ENCODE results near the gene PASK. TPM values are rescaled to one million over a fixed set of nuclear protein-coding genes. Genes with fewer than 3 reads are reported as not detected.

PASK gene
- total RNA-seq, 1 experiment from 2014 or later = 4.9 TPM

GRCh38 chr2:241088376-241088775 is 60.9 kb downstream of the PASK start:
- DNase-seq (ENCODE audit: extremely low read depth, low read depth) = no peak

GRCh38 chr2:241087420-241088268 is 61.6 kb downstream of the PASK start:
- DNase-seq (ENCODE audit: extremely low read depth, low read depth) = no peak

- no peak for DNase-seq (ENCODE audit: extremely low read depth, low read depth)
Observed at GRCh38 chr2:241084856-241085444, 64.3 kb downstream of the PASK start.

GRCh38 chr2:241083091-241083415 is 66.2 kb downstream of the PASK start:
- DNase-seq (ENCODE audit: extremely low read depth, low read depth) = no peak

GRCh38 chr2:241082341-241083090 is 66.8 kb downstream of the PASK start:
- no peak for DNase-seq (ENCODE audit: extremely low read depth, low read depth)

- no peak for DNase-seq (ENCODE audit: extremely low read depth, low read depth)
Observed at GRCh38 chr2:241081643-241082340, 67.5 kb downstream of the PASK start.

- no peak for DNase-seq (ENCODE audit: extremely low read depth, low read depth)
Observed at GRCh38 chr2:241081190-241081642, 68.1 kb downstream of the PASK start.

- no peak for DNase-seq (ENCODE audit: extremely low read depth, low read depth)
Observed at GRCh38 chr2:241080405-241081189, 68.7 kb downstream of the PASK start.

- DNase-seq (ENCODE audit: extremely low read depth, low read depth) = no peak
Observed at GRCh38 chr2:241074901-241075540, 74.3 kb downstream of the PASK start.

- DNase-seq (ENCODE audit: extremely low read depth, low read depth) = no peak
Observed at GRCh38 chr2:241074065-241074818, 75.0 kb downstream of the PASK start.

- no peak for DNase-seq (ENCODE audit: extremely low read depth, low read depth)
Observed at GRCh38 chr2:241073166-241074064, 75.9 kb downstream of the PASK start.

- DNase-seq (ENCODE audit: extremely low read depth, low read depth) = no peak
Observed at GRCh38 chr2:241072553-241073165, 76.6 kb downstream of the PASK start.

GRCh38 chr2:241072151-241072550 is 77.1 kb downstream of the PASK start:
- no peak for DNase-seq (ENCODE audit: extremely low read depth, low read depth)

GRCh38 chr2:241071677-241072111 is 77.6 kb downstream of the PASK start:
- DNase-seq (ENCODE audit: extremely low read depth, low read depth) = no peak

- DNase-seq (ENCODE audit: extremely low read depth, low read depth) = no peak
Observed at GRCh38 chr2:241070811-241071676, 78.2 kb downstream of the PASK start.

- no peak for DNase-seq (ENCODE audit: extremely low read depth, low read depth)
Observed at GRCh38 chr2:241070361-241070760, 78.9 kb downstream of the PASK start.

Data from NCI-H460 (cell line).